HEK293T (cell line): Measurements from ENCODE around the gene SLC30A7.

Experiments used
- BHLHE40 ChIP-seq: fragments of 450-650 bp; IDR thresholded peaks from 2 replicates; pipeline ENCODE4 v1.6.1; 2016; ENCODE audit warnings: mild to moderate bottlenecking, moderate library complexity, borderline replicate concordance
- FOXA1 ChIP-seq: fragments of 450-650 bp; IDR thresholded peaks from 2 replicates; pipeline ENCODE4 v1.6.1; 2016; ENCODE audit warnings: mild to moderate bottlenecking
- FOXM1 ChIP-seq: fragments of 450-650 bp; IDR thresholded peaks from 2 replicates; pipeline ENCODE4 v1.6.1; 2017; ENCODE audit warnings: mild to moderate bottlenecking, borderline replicate concordance
- HDGF ChIP-seq: fragments of 450-650 bp; IDR thresholded peaks from 2 replicates; pipeline ENCODE4 v1.6.1; 2017; ENCODE audit warnings: antibody characterized with exemption, borderline replicate concordance
- NFRKB ChIP-seq: fragments of 450-650 bp; IDR thresholded peaks from 2 replicates; pipeline ENCODE4 v1.6.1; 2016; ENCODE audit warnings: mild to moderate bottlenecking, moderate library complexity
- SP1 ChIP-seq: fragments of 450-650 bp; IDR thresholded peaks from 2 replicates; pipeline ENCODE4 v1.6.1; 2017
- TARDBP ChIP-seq: fragments of 450-650 bp; IDR thresholded peaks from 2 replicates; pipeline ENCODE4 v1.6.1; 2016
- TF ChIP-seq, protein P1 (sequence below): fragments of 450-650 bp; IDR thresholded peaks from 2 replicates; pipeline ENCODE4 v1.6.1; 2016

DNA sequence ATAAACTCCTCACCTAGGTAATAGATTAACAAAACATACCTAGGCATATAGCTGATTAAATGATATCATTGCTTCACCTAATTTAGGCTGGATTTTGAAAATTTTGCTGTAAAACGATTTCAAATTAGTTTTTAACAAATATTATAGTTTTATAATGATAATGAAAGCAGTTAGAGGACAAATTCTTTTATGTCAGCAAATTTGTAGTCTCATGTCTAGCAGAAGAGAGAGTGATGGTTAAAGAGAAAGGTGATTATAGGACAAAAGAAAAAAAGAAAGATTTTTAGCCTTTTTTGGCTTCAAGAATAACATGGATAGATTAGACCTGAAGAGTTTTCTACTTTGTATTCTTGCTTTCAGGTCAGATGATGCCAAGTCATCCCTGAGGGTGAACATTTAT lies 133.3 kb downstream of the SLC30A7 start:
- TF ChIP-seq BHLHE40 (no peak), NFRKB (no peak), TARDBP (no peak), FOXM1 (no peak), HDGF (no peak), FOXA1 (no peak), SP1 (no peak)
- TF ChIP-seq, protein P1, sequence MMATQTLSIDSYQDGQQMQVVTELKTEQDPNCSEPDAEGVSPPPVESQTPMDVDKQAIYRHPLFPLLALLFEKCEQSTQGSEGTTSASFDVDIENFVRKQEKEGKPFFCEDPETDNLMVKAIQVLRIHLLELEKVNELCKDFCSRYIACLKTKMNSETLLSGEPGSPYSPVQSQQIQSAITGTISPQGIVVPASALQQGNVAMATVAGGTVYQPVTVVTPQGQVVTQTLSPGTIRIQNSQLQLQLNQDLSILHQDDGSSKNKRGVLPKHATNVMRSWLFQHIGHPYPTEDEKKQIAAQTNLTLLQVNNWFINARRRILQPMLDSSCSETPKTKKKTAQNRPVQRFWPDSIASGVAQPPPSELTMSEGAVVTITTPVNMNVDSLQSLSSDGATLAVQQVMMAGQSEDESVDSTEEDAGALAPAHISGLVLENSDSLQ: no peak
